Frontal cortex (tissue), 4 donors: Measurements from ENCODE around the gene MSLN. TPM values are rescaled to one million over a fixed set of nuclear protein-coding genes. Genes with fewer than 3 reads are reported as not detected.

Experiments
- DNase-seq, 2 donors: peaks; one replicate each; pipeline ENCODE4 v3.0.0; 2012; ENCODE audit warnings: low spot score in 2 of 2
- FAIRE-seq: peaks from 2 replicates; lab custom pipeline; 2012; peaks lifted over from hg19 to GRCh38; lab: Jason Lieb, UNC
- small RNA-seq: library from RNA; depleted of rRNA; stranded (forward); fragments of <200 nt; gene quantifications from one replicate; pipeline ENCODE3, GENCODE V24; 2014
- total RNA-seq: library from RNA; depleted of rRNA; stranded (reverse); fragments of >200 nt; gene quantifications from one replicate; pipeline ENCODE4 v1.2.3, GENCODE V29; 2014
- donor health status: control.
- donor health status: control.
- donor health status: control.

Gene MSLN
- total RNA-seq, 1 donor from 2014 or later: not detected

- FAIRE-seq: no peak
- no peak for DNase-seq
Measured at GRCh38 chr16:817001-817906, 56.7 kb downstream of the MSLN start.

DNA sequence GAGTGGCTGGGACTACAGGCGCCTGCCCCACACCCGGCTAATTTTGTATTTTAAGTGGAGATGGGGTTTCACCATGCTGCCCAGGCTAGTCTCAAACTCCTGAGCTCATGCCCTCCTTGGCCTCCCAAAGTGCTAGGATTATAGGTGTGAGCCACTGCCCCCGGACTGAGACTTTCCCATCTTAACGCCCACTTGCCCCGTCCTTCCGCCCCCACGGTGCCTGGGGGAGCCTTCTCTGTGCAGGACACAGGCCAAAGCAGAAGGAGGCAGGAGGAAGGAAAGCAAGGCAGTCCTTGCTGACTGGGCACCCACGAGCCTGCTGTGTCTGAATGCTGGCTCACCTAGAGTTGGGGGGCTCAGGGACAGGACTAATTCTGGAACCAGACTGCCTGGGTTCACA is 57.6 kb downstream of the MSLN start:
- FAIRE-seq (no peak), DNase-seq (no peak)

Small RNAs within 50 kb of the gene (small RNA-seq; reads per million reads assigned to genes)
- gene MIR662: not detected

Other genes with a start within 250 kb of the MSLN start
- 7.3 TPM for gene CAPN15, start 233.0 kb upstream of the MSLN start, total RNA-seq
- gene PRR35, start 200.3 kb upstream of the MSLN start, total RNA-seq: not detected
- gene NHLRC4, start 193.7 kb upstream of the MSLN start, total RNA-seq: 0.41 TPM
- gene PIGQ, start 190.8 kb upstream of the MSLN start, total RNA-seq: 16.7 TPM
- 25.3 TPM for gene RAB40C, start 170.7 kb upstream of the MSLN start, total RNA-seq
- gene WFIKKN1, start 129.7 kb upstream of the MSLN start, total RNA-seq: 0.41 TPM
- gene METTL26, start 124.4 kb upstream of the MSLN start, total RNA-seq: 31.8 TPM
- gene MCRIP2, start 118.9 kb upstream of the MSLN start, total RNA-seq: 9.8 TPM
- 8.2 TPM for gene WDR90, start 111.4 kb upstream of the MSLN start, total RNA-seq
- gene RHOT2, start 92.6 kb upstream of the MSLN start, total RNA-seq: 17.9 TPM
- gene RHBDL1, start 85.1 kb upstream of the MSLN start, total RNA-seq: 2.0 TPM
- gene STUB1, start 80.3 kb upstream of the MSLN start, total RNA-seq: 77.5 TPM
- gene JMJD8, start 76.4 kb upstream of the MSLN start, total RNA-seq: 10.2 TPM
- gene WDR24, start 70.3 kb upstream of the MSLN start, total RNA-seq: 2.9 TPM
- 4.5 TPM for gene FBXL16, start 54.9 kb upstream of the MSLN start, total RNA-seq
- gene METRN, start 45.6 kb upstream of the MSLN start, total RNA-seq: 23.6 TPM
- 13.0 TPM for gene ANTKMT, start 39.6 kb upstream of the MSLN start, total RNA-seq
- gene CCDC78, start 34.3 kb upstream of the MSLN start, total RNA-seq: 4.5 TPM
- 11.4 TPM for gene HAGHL, start 33.6 kb upstream of the MSLN start, total RNA-seq
- gene CIAO3, start 19.7 kb upstream of the MSLN start, total RNA-seq: 50.1 TPM
- gene RPUSD1, start 27.6 kb downstream of the MSLN start, total RNA-seq: 12.6 TPM
- gene CHTF18, start 27.9 kb downstream of the MSLN start, total RNA-seq: 9.8 TPM
- not detected for gene GNG13, start 40.0 kb downstream of the MSLN start, total RNA-seq
- gene LMF1, start 210.2 kb downstream of the MSLN start, total RNA-seq: 10.2 TPM
- gene SOX8, start 221.0 kb downstream of the MSLN start, total RNA-seq: 22.8 TPM